SK-N-SH (cell line): ENCODE results near the gene DYRK3. TPM values are rescaled to one million over a fixed set of nuclear protein-coding genes. Genes with fewer than 3 reads are reported as not detected.

Experiments used
- CTCF ChIA-PET: fragments of 300-600, 350-600 bp; formaldehyde crosslinking; extraction: SDS; loops from one replicate; lab custom pipeline; 2021; lab: Yijun Ruan, JAX
- POLR2A ChIA-PET: fragments of 350-600 bp; sonication (Branson Sonifier 250); formaldehyde crosslinking; extraction: SDS; loops from one replicate; lab custom pipeline; 2020; ENCODE audit warnings: antibody characterized with exemption, inconsistent platforms; lab: Yijun Ruan, JAX
- DNase-seq: peaks from one replicate; pipeline ENCODE4 v3.0.0; 2012
- H2AFZ ChIP-seq: fragments of 200-600 bp; sonication (generic); 2 replicates; pipeline ENCODE4 v1.8.1; 2016; ENCODE audit warnings: antibody characterized with exemption, mild to moderate bottlenecking, low read depth
- H3F3A ChIP-seq: fragments of 200-600 bp; sonication (generic); replicated peaks from 2 replicates; pipeline ENCODE3; 2016; ENCODE audit warnings: antibody characterized with exemption, mild to moderate bottlenecking; ENCODE audit not compliant: insufficient read depth
- H3K27ac ChIP-seq, 2 experiments: fragments of 200-500 bp in 1 of 2; fragments of 200-600 bp in 1 of 2; sonication (Bioruptor generic) in 1 of 2; sonication (generic), shearing (Covaris generic) in 1 of 2; 2 replicates each; pipeline versions ENCODE4 v1.5.1 to v1.6.1; 2014 to 2016; ENCODE audit warnings: low read depth in 2 of 2, inconsistent platforms in 1 of 2, low read length in 1 of 2, mild to moderate bottlenecking in 1 of 2, mixed read lengths in 1 of 2
- H3K27me3 ChIP-seq: fragments of 200-600 bp; sonication (generic), shearing (Covaris generic); 2 replicates; pipeline ENCODE4 v1.6.1; 2016; ENCODE audit warnings: mixed run types; ENCODE audit not compliant: insufficient read depth
- H3K36me3 ChIP-seq, 2 experiments: fragments of 200-500 bp in 1 of 2; fragments of 200-600 bp in 1 of 2; sonication (Bioruptor generic) in 1 of 2; sonication (generic) in 1 of 2; replicated peaks in 1 of 2; 2 replicates each; pipeline versions ENCODE3 to v1.5.1; 2014 to 2016; ENCODE audit warnings: low read length in 1 of 2, mild to moderate bottlenecking in 1 of 2; ENCODE audit not compliant: insufficient read depth in 2 of 2, control insufficient read depth in 1 of 2
- H3K4me1 ChIP-seq, 2 experiments: fragments of 200-500 bp in 1 of 2; fragments of 200-600 bp in 1 of 2; sonication (Bioruptor generic) in 1 of 2; sonication (generic), shearing (Covaris generic) in 1 of 2; 2 replicates each; pipeline versions ENCODE4 v1.5.1 to v1.6.1; 2014 to 2016; ENCODE audit warnings: low read depth in 1 of 2, low read length in 1 of 2, mixed run types in 1 of 2; ENCODE audit not compliant: insufficient read depth in 2 of 2, control insufficient read depth in 1 of 2
- H3K4me2 ChIP-seq: fragments of 200-600 bp; sonication (generic), shearing (Covaris generic); 2 replicates; pipeline ENCODE4 v1.6.1; 2017; ENCODE audit warnings: mixed run types
- H3K4me3 ChIP-seq, 2 experiments: fragments of 200-500 bp in 1 of 2; fragments of 200-600 bp in 1 of 2; sonication (Bioruptor generic) in 1 of 2; sonication (generic), shearing (Covaris generic) in 1 of 2; 2 replicates each; pipeline versions ENCODE4 v1.5.1 to v1.8.1; 2014 to 2016; ENCODE audit warnings: low read depth in 2 of 2, inconsistent platforms in 1 of 2, low read length in 1 of 2, mild to moderate bottlenecking in 1 of 2, mixed read lengths in 1 of 2, moderate library complexity in 1 of 2
- H3K79me2 ChIP-seq: fragments of 200-600 bp; sonication (generic); 2 replicates; pipeline ENCODE4 v1.8.1; 2017; ENCODE audit warnings: mild to moderate bottlenecking; ENCODE audit not compliant: insufficient read depth
- H3K9ac ChIP-seq: fragments of 200-600 bp; sonication (generic); 2 replicates; pipeline ENCODE4 v1.6.1; 2017; ENCODE audit warnings: mixed run types
- H3K9me2 ChIP-seq: fragments of 200-600 bp; sonication (generic); 2 replicates; pipeline ENCODE4 v1.6.1; 2017; ENCODE audit warnings: mixed run types
- H3K9me3 ChIP-seq: fragments of 200-600 bp; sonication (generic); 2 replicates; pipeline ENCODE4 v1.6.1; 2017; ENCODE audit warnings: mixed run types, mild to moderate bottlenecking, moderate library complexity
- H4K20me1 ChIP-seq: fragments of 200-600 bp; sonication (generic); 2 replicates; pipeline ENCODE4 v1.6.1; 2017; ENCODE audit warnings: mild to moderate bottlenecking, mixed run types; ENCODE audit not compliant: insufficient read depth
- CHD2 ChIP-seq: fragments of 150-350 bp; IDR thresholded peaks from 2 replicates; pipeline ENCODE4 v1.6.1; 2018; ENCODE audit warnings: low read length; ENCODE audit not compliant: partially characterized antibody
- ELF1 ChIP-seq: IDR thresholded peaks from 2 replicates; pipeline ENCODE4 v1.4.0; 2012
- EP300 ChIP-seq, 2 experiments: IDR thresholded peaks; 2 replicates each; pipeline versions ENCODE4 v1.4.0 to v1.6.1; 2012; ENCODE audit warnings: borderline replicate concordance in 1 of 2, low read depth in 1 of 2, low read length in 1 of 2
- FOSL2 ChIP-seq: IDR thresholded peaks from 2 replicates; pipeline ENCODE4 v1.4.0; 2012; ENCODE audit warnings: low read depth, mild to moderate bottlenecking, moderate library complexity, borderline replicate concordance
- FOXM1 ChIP-seq: IDR thresholded peaks from 2 replicates; pipeline ENCODE4 v1.4.0; 2012; ENCODE audit warnings: low read depth, mild to moderate bottlenecking
- GABPA ChIP-seq: IDR thresholded peaks from 2 replicates; pipeline ENCODE4 v1.4.0; 2012; ENCODE audit warnings: low read depth, mild to moderate bottlenecking
- MAX ChIP-seq: IDR thresholded peaks from 2 replicates; pipeline ENCODE4 v1.4.0; 2012; ENCODE audit warnings: low read depth
- MEF2A ChIP-seq: IDR thresholded peaks from 2 replicates; pipeline ENCODE4 v1.4.0; 2012; ENCODE audit warnings: low read depth, borderline replicate concordance
- MXI1 ChIP-seq: IDR thresholded peaks from 2 replicates; pipeline ENCODE4 v1.6.1; 2012; ENCODE audit warnings: mild to moderate bottlenecking, low read depth, low read length, improper control_type of control experiment
- NFIC ChIP-seq: IDR thresholded peaks from 2 replicates; pipeline ENCODE4 v1.4.0; 2012; ENCODE audit warnings: borderline replicate concordance
- NRF1 ChIP-seq: IDR thresholded peaks from 2 replicates; pipeline ENCODE4 v1.6.1; 2012; ENCODE audit warnings: low read depth, mild to moderate bottlenecking, low read length
- POLR2AphosphoS5 ChIP-seq: IDR thresholded peaks from 2 replicates; pipeline ENCODE4 v1.6.1; 2012; ENCODE audit warnings: low read depth, low read length
- RAD21 ChIP-seq: IDR thresholded peaks from 2 replicates; pipeline ENCODE4 v1.6.1; 2012; ENCODE audit warnings: mild to moderate bottlenecking, low read length
- RFX5 ChIP-seq: IDR thresholded peaks from 2 replicates; pipeline ENCODE4 v1.6.1; 2012; ENCODE audit warnings: mild to moderate bottlenecking, improper control_type of control experiment, low read length
- SIN3A ChIP-seq: IDR thresholded peaks from 2 replicates; pipeline ENCODE4 v1.6.1; 2012; ENCODE audit warnings: low read depth, mild to moderate bottlenecking, low read length, moderate library complexity, borderline replicate concordance
- SMC3 ChIP-seq: IDR thresholded peaks from 2 replicates; pipeline ENCODE4 v1.6.1; 2012; ENCODE audit warnings: low read depth, low read length, improper control_type of control experiment
- TAF1 ChIP-seq: IDR thresholded peaks from 2 replicates; pipeline ENCODE4 v1.6.1; 2012; ENCODE audit warnings: low read depth, mild to moderate bottlenecking, low read length, moderate library complexity, borderline replicate concordance
- TEAD4 ChIP-seq: IDR thresholded peaks from 2 replicates; pipeline ENCODE4 v1.4.0; 2012; ENCODE audit warnings: mild to moderate bottlenecking, borderline replicate concordance; ENCODE audit not compliant: insufficient read depth
- YY1 ChIP-seq: IDR thresholded peaks from 2 replicates; pipeline ENCODE4 v1.4.0; 2012; ENCODE audit warnings: low read depth, mild to moderate bottlenecking
- WGBS: methylation state at CpG from one replicate; pipeline ENCODE4 v1.1.6; 2017; ENCODE audit warnings: low lambda C conversion rate; 5-methylcytosine and 5-hydroxymethylcytosine counted together
- polyA plus RNA-seq, 3 experiments: library from polyadenylated mRNA; depleted of rRNA; stranded (reverse); fragments of >200 nt; gene quantifications; 2 replicates each; pipeline ENCODE4 v1.2.3, GENCODE V29; 2012
- TF ChIP-seq, protein P1 (sequence below): IDR thresholded peaks from 2 replicates; pipeline ENCODE4 v1.6.1; 2012; ENCODE audit warnings: mild to moderate bottlenecking, low read depth, low read length, moderate library complexity
- TF ChIP-seq, protein P2 (sequence below): IDR thresholded peaks from 2 replicates; pipeline ENCODE4; 2012
- TF ChIP-seq, protein P3 (sequence below): fragments of 150-350 bp; IDR thresholded peaks from 2 replicates; pipeline ENCODE4 v1.6.1; 2016; ENCODE audit warnings: mild to moderate bottlenecking, low read depth, low read length
- TF ChIP-seq, protein P4 (sequence below): fragments of 200-600 bp; sonication (generic); IDR thresholded peaks from 2 replicates; pipeline ENCODE4 v1.6.1; 2017; ENCODE audit warnings: antibody characterized with exemption, mild to moderate bottlenecking, moderate library complexity

The DYRK3 gene
- polyA plus RNA-seq, 1 of the 3 experiments (the other 2 are of a cell fraction): 3.6 TPM

DNA sequence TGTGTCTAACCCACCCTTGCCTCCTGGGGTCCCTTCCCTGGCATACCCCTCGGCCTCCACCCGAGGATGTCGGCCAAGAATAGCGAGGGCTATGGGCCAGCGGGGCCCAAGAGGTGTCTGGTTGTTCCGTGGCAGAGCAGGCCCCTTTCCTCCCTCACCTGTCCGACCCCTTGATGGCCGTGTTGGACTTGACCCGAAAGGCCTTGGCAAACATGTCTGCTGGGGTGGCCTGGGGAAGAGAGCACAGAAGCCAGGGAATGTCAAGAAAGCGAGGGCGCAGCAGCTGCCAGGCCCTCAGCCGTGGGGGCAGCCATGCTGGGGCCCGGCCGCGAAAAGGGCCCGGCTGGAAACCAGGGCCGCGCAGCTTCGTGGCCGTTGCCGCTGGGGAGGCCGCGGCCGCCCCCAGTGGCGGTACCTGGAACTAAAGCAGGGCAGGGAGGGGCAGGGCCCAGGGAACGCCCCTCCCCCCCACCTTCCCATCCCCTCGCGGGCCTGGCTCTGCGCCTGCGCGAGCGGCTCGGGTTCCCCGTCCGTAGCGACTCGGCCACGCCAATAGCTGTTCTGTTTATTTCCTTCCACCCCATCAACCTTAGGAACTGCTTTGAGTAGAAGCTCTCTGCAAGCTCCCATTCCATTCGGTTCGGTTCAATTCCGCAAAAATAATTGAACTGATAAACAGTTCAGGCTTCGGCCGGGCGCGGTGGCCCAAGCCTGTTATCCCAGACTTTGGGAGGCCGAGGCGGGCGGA lies 23.0 kb upstream of the DYRK3 start, which contains the start of gene EIF2D:
Gene EIF2D (minus strand): TSS at position 337 of the 748 bp plus-strand sequence. CDS start 123 bp downstream, at position 214.
- Histone ChIP-seq H3F3A (peaks cover 10% of the 10 kb centered on the region), H3K9me3 (no peaks in the 10 kb centered on the region), H3K4me2 (peak within 1 kb of the TSS; percentile 89), H3K9me2 (no peaks in the 10 kb centered on the region), H3K36me3 (peaks cover 4 to 20% of the 10 kb centered on the region in 2 experiments), H4K20me1 (no peaks in the 10 kb centered on the region), H3K4me3 (peak within 1 kb of the TSS; percentile 81 to 94), H2AFZ (peak within 1 kb of the TSS; percentile 98), H3K79me2 (peaks cover 22% of the 10 kb centered on the region), H3K27ac (peak within 1 kb of the TSS; percentile 83 to 90), H3K4me1 (peaks cover 0 to 8% of the 10 kb centered on the region in 2 experiments; a peak in 2 of 4 replicates), H3K27me3 (no peaks in the 10 kb centered on the region), H3K9ac (peak within 1 kb of the TSS; percentile 97)
- POLR2A ChIA-PET: interaction anchor here (0.9 to 2.0 kb wide), 4 partner anchors 19 to 157 kb away, joined by 3 to 12 read pairs (median 6); partner anchors contain the start of genes DYRK3 and MAPKAPK2
- CTCF ChIA-PET: interaction anchor here (0.6 to 10.2 kb wide), 41 partner anchors 9 to 369 kb away, joined by 3 to 109 read pairs (median 4); partner anchors contain the start of genes DYRK3 and RASSF5
- DNase-seq: peak; percentile 100
- 5% methylated on average over 40 of the region's 48 CpGs for WGBS
- peak; percentile 96 for TF ChIP-seq NRF1
- no peak for TF ChIP-seq RAD21
- TF ChIP-seq TAF1: peak; percentile 98
- TF ChIP-seq SIN3A: peak; percentile 93; the same call in 1 of the 2 replicates
- peak; percentile 85 for TF ChIP-seq MAX
- TF ChIP-seq EP300 (IDR thresholded peaks at IDR 0.05; ENCODE audit: borderline replicate concordance in 1 of 2, low read depth in 1 of 2, low read length in 1 of 2): peak in 1 of 2 experiments; percentile 44; a peak in 1 of 4 replicates
- TF ChIP-seq, protein P1, sequence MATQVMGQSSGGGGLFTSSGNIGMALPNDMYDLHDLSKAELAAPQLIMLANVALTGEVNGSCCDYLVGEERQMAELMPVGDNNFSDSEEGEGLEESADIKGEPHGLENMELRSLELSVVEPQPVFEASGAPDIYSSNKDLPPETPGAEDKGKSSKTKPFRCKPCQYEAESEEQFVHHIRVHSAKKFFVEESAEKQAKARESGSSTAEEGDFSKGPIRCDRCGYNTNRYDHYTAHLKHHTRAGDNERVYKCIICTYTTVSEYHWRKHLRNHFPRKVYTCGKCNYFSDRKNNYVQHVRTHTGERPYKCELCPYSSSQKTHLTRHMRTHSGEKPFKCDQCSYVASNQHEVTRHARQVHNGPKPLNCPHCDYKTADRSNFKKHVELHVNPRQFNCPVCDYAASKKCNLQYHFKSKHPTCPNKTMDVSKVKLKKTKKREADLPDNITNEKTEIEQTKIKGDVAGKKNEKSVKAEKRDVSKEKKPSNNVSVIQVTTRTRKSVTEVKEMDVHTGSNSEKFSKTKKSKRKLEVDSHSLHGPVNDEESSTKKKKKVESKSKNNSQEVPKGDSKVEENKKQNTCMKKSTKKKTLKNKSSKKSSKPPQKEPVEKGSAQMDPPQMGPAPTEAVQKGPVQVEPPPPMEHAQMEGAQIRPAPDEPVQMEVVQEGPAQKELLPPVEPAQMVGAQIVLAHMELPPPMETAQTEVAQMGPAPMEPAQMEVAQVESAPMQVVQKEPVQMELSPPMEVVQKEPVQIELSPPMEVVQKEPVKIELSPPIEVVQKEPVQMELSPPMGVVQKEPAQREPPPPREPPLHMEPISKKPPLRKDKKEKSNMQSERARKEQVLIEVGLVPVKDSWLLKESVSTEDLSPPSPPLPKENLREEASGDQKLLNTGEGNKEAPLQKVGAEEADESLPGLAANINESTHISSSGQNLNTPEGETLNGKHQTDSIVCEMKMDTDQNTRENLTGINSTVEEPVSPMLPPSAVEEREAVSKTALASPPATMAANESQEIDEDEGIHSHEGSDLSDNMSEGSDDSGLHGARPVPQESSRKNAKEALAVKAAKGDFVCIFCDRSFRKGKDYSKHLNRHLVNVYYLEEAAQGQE: peak; percentile 72; the same call in 1 of the 2 replicates
- no peak for TF ChIP-seq MEF2A
- peak; percentile 42; the same call in 1 of the 2 replicates for TF ChIP-seq ELF1
- peak; percentile 94 for TF ChIP-seq CHD2
- TF ChIP-seq SMC3: peak; percentile 20
- TF ChIP-seq, protein P2, sequence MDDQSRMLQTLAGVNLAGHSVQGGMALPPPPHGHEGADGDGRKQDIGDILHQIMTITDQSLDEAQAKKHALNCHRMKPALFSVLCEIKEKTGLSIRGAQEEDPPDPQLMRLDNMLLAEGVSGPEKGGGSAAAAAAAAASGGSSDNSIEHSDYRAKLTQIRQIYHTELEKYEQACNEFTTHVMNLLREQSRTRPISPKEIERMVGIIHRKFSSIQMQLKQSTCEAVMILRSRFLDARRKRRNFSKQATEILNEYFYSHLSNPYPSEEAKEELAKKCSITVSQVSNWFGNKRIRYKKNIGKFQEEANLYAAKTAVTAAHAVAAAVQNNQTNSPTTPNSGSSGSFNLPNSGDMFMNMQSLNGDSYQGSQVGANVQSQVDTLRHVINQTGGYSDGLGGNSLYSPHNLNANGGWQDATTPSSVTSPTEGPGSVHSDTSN: peak; percentile 28; the same call in 1 of the 2 replicates
- TF ChIP-seq GABPA: peak; percentile 62
- TF ChIP-seq, protein P3, sequence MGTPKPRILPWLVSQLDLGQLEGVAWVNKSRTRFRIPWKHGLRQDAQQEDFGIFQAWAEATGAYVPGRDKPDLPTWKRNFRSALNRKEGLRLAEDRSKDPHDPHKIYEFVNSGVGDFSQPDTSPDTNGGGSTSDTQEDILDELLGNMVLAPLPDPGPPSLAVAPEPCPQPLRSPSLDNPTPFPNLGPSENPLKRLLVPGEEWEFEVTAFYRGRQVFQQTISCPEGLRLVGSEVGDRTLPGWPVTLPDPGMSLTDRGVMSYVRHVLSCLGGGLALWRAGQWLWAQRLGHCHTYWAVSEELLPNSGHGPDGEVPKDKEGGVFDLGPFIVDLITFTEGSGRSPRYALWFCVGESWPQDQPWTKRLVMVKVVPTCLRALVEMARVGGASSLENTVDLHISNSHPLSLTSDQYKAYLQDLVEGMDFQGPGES: no peak
- TF ChIP-seq NFIC: no peak; the same call in none of the 2 replicates
- TF ChIP-seq YY1: peak; percentile 99
- TF ChIP-seq RFX5: 0 out of 2 replicates have a peak, but pooled peaks have one; percentile 20
- TF ChIP-seq POLR2AphosphoS5: peak; percentile 91
- TF ChIP-seq MXI1: peak; percentile 93
- TF ChIP-seq FOSL2: no peak; the same call in 1 of the 2 replicates
- TF ChIP-seq FOXM1: 0 out of 2 replicates have a peak, but pooled peaks have one; percentile 18
- 0 out of 2 replicates have a peak, but pooled peaks have one; percentile 46 for TF ChIP-seq TEAD4
- TF ChIP-seq, protein P4, sequence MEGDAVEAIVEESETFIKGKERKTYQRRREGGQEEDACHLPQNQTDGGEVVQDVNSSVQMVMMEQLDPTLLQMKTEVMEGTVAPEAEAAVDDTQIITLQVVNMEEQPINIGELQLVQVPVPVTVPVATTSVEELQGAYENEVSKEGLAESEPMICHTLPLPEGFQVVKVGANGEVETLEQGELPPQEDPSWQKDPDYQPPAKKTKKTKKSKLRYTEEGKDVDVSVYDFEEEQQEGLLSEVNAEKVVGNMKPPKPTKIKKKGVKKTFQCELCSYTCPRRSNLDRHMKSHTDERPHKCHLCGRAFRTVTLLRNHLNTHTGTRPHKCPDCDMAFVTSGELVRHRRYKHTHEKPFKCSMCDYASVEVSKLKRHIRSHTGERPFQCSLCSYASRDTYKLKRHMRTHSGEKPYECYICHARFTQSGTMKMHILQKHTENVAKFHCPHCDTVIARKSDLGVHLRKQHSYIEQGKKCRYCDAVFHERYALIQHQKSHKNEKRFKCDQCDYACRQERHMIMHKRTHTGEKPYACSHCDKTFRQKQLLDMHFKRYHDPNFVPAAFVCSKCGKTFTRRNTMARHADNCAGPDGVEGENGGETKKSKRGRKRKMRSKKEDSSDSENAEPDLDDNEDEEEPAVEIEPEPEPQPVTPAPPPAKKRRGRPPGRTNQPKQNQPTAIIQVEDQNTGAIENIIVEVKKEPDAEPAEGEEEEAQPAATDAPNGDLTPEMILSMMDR: peak; percentile 77
